G401.6 (cell line): ENCODE data around the gene BTRC.
"Not testable (repeated sequence)": the region's sequence is repeated elsewhere in the genome, so short reads cannot be mapped to it uniquely, and the experiment has no call there.

Source experiments
- FAIRE-seq: peaks from 2 replicates; lab custom pipeline; 2012; peaks lifted over from hg19 to GRCh38; lab: Jason Lieb, UNC

BTRC gene

DNA sequence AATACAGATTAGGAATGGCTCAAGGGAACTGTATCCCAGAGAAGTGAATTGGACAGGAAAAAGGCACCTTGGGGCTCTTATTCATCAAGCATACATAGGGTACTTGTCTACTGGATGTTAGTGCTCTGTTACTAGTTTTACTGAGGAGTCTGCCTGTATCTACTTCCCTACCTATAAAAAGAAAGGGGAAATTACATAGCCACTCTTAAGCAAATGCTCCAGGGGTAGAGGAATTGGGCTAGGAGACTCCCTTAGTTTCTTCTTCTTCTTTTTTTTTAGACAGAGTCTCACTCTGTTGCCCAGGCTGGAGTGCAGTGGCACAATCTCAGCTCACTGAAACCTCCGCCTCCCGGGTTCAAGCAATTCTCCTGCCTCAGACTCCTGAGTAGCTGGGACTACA lies 239.4 kb downstream of the BTRC start:
- not testable (repeated sequence) for FAIRE-seq

DNA sequence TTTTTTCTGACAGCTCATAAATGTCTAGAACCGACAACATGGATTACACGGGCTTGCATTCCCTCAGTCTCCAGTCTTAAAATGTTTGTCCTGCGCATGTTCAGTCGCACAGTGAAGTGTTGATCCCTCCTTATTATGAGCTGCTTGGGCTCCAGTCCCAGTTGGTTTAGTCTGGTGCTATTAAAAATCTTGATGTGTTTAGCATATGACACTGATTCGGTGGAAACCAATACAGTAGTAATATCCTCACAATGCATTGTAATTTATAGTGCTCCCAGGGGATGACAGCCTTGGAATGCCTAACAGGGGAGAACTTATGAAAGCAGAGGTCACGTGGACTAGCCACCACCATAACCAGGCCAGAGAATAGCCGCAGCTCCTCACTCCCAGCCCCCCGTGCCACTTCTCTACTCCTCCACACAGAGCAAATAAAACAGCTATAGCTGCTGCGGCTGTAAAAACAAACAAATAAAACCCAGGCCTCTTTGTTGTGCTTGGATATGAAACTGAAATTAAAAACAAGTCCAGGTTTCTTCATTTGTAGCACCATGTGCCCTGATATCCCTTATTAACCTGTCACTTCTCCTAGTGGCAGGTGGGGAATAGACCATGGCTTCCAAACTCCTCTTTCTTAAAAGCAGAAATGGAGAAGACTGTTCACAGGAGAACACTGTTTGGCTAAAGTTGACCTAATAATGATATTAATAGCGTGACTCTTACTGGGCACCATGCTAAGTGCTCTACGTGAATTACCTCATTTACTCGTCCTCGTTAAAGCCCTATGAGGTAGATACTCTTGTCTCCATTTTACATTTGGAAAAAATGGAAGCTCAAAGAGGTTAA lies 241.8 kb downstream of the BTRC start:
- FAIRE-seq: peak; percentile 99

DNA sequence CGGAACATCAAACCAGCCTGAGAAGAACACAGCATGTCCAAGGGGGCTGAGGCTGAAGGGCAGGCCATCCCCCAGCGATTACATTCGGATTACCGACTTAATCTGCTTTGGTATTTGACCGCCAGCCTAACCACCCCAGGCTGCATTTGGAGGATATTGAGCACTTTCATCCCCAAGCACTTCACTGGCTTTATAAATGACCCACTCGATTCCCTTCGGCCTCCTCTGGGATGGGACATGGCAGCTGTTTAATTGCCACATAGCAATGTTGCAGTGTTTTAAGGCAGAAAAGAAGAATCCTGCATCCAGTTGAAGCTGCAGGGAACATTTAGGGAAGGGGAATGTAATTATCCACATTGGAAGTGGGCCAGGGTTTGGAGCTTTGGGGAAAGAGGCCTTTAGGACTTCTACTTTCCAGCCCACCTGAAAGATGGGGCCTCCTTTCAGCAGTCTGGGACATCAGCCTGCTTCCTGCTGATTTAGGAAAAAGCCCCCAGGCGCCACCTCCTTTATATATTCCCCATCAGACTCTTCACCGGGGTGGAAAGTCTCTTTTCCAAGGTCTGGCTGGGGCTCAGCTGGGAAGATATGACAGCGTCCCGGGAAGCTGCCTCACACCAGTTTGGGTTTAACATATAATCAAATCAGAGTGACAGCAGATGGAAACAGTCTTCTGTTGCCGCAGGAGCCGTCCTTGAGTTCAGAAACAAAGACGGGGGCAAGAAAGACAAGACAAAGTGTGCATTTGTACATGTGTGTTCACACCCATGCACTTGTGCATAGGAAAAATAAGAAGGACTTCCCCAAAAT lies 243.3 kb downstream of the BTRC start:
- peak; percentile 99 for FAIRE-seq

GRCh38 chr10:101601541-101601940 lies 247.6 kb downstream of the BTRC start:
- no peak for FAIRE-seq

- peak; percentile 97 for FAIRE-seq
Observed at GRCh38 chr10:101602761-101603398, 248.9 kb downstream of the BTRC start.
